ENCODE measurements around the gene ARHGAP24.

GRCh38 chr4:85929961-85930665 lies 455.2 kb downstream of the ARHGAP24 start:
- no peak for TF ChIP-seq CTCF (conservative IDR thresholded peaks at IDR 0.05 in 1 of 2, IDR thresholded peaks at IDR 0.05 in 1 of 2; ENCODE audit: extremely low read depth in 1 of 2, insufficient read depth in 1 of 2, low read depth in 1 of 2, low read length in 2 of 2)
- TF ChIP-seq EZH2 (IDR thresholded peaks at IDR 0.05; ENCODE audit: borderline replicate concordance, low read length), result no peak

All from mammary epithelial cell (primary cell).